Stimulated activated CD8-positive, alpha-beta memory T cell treated with anti-CD3 and anti-CD28 coated beads, Interleukin-12 subunit alpha, Interleukin-12 subunit beta, amount 100 ng/mL, for 24 hours (primary cell): ENCODE measurements around the gene LRPAP1.
A peak's percentile ranks its signal among the peaks of the same experiment; 100 is the strongest.
"Not testable (repeated sequence)": the region's sequence is repeated elsewhere in the genome, so short reads cannot be mapped to it uniquely, and the experiment has no call there.

Source experiments
- DNase-seq: peaks from one replicate; pipeline ENCODE4 v3.0.0-alpha.2; 2020; ENCODE audit errors: extremely low read depth

Gene LRPAP1

GRCh38 chr4:3531879-3532750, at the start of gene LRPAP1:
Gene LRPAP1 (minus strand): TSS chr4:3532422. CDS start chr4:3532412, 10 bp downstream.
- DNase-seq, result peak; percentile 82

DNA sequence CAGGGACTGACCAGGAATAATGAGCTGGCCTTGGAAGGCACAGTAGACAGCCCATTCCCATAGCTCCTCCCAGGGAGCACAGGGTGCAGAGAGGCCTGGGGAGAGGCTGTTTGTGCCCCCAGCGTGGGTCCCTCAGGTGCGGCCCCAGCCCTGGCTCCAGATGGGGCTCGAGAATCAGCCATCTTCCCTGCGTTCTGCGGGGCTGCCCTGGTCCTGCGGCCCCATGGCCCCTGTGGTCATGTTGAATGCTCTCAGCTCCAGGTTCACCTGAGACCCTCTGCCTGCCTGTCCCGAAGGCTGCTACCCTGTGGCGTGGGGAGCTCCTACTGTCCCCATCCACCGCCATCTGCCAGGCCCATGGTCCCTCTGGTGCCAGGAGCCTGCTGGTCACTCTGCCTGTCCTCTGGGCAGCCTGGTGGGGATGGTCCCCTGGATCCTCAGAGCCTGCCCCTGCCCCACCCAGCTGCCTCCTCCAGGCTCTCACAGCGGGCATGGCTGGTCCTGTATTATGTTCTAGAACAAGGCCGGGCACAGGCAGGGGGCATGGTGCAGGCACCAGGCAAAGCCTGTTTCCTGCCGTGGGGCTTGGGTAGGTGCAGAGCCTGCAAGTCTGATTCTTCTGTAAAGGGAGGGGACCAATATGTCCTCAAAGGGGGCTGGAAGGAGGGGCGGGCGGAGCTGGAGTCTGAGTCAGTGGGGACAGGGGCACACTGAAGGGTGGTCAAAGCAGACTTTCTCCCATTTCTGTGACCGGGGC, 49.3 kb upstream of the LRPAP1 start:
- not testable (repeated sequence) for DNase-seq

DNA sequence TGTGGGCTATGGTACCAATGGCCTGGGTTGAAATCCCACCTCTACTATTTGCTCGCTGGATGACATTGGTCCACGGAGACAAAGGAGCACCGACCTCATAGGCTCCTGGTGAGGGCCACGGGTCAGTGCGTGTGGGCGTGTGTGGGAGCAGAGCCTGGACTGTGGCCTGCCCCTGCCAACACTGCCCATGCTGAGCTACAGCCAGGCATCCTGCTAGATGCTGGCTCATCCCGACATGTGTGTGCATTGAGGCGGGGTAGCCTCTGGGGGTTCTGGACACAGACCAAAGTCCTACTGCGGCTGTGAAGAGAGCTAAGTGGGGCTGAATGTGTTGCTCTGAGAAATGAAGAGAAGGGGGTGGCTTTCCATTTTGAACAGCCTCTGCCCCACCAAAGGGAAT, 48.6 kb upstream of the LRPAP1 start:
- not testable (repeated sequence) for DNase-seq

DNA sequence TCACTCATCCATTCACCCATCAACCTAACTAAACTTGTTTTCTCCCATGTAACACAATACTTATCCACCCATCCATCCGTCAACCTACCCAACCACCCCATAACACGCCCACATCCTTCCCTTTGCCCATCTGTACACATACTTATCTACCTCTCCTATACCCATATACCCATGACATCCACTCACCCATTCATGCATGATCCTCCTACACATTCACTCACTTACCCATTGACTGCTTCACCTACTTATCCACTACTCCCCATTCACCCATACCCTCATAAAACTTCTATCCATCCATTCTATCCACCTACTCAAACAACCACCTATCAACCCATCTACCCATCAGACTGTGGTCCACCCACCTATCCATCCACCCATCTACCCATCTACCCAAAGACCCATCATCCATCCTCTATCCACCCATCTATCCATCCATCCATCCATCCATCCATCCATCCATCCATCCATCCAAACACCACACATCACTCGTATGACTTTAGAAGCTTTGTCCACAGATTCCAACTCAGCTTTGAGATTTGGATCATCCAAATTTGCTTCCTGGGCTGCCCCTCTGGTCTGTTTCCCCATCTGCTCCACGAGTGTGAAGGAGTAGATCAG, 46.4 kb upstream of the LRPAP1 start:
- DNase-seq, result not testable (repeated sequence)

GRCh38 chr4:3578052-3578451, 45.8 kb upstream of the LRPAP1 start:
- DNase-seq, result not testable (repeated sequence)

DNA sequence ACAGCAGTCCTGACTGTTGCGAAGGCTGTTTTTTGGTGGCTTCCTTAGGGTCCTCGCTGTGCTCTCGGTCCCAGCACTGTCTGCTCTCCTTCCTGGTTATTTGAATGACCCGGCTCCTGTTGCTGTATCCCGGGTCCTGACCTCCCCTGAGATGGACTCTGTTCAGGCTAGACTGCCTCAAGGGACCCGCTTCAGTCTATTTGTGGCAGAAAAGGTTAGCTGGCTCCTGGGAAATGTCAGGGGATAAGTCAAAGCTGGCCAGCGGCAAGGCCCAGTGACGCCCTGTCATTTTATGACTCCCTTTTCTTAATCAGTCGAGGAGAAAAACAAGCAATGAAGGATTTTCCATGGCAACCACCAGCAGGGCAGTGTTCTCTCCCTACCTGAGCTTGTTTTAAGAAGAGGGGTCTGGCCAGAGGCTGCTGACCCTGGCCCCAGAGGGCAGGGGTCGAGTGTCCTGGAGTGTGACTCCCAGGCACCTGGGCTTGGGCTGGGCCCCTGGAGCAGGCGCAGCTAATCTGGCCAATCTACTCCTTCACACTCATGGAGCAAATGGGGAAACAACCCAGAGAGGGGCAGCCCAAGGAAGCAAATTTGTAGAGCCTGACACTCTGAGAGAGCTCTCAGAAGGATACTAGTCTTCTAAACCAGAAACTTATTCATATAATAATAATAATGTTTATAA, 45.1 kb upstream of the LRPAP1 start:
- DNase-seq, result not testable (repeated sequence)

GRCh38 chr4:3576533-3577207, 44.4 kb upstream of the LRPAP1 start:
- DNase-seq, result not testable (repeated sequence)

- DNase-seq, result not testable (repeated sequence)
Observed at GRCh38 chr4:3575426-3576369, 43.5 kb upstream of the LRPAP1 start.

DNA sequence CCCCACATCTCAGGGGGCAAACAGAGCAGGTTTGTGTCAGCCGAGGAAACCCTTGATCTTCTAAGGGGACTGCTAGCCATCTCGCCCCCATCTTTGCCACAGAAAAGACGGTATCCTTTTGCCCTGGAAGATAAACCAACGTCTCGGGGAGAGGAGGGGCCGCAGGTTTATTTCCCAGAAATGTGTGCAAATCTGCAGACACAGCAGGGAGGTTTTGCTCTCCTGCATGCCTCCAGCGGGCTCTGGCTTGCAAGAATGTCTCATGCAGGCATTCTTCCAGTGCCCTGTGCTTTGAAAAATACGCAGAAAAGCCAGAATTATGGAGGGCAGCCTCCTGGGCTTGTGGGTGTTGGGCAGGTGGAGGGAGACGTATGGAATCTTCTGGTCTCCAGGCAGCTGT, 42.6 kb upstream of the LRPAP1 start:
- DNase-seq, result not testable (repeated sequence)

DNA sequence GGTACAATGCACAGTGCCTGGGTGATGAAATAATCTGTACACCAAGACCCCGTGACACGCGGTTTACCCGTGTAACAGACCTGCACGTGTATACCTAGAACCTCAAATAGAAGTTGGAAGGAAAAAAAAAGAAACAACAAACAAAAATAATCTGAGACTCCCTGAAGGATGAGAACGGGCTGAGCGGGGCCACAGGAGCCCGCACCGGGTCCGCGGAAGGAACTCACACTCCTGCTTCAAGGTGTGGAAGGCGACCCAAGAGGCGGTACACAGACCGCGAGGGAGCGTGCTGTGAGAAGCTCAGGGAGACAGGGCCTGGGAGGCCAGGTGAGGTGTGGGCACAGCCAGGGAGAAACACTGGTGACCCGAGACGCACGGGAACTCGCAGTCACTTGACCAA, 42.1 kb upstream of the LRPAP1 start:
- DNase-seq, result not testable (repeated sequence)

GRCh38 chr4:3573131-3573530, 40.9 kb upstream of the LRPAP1 start:
- DNase-seq, result no peak

DNA sequence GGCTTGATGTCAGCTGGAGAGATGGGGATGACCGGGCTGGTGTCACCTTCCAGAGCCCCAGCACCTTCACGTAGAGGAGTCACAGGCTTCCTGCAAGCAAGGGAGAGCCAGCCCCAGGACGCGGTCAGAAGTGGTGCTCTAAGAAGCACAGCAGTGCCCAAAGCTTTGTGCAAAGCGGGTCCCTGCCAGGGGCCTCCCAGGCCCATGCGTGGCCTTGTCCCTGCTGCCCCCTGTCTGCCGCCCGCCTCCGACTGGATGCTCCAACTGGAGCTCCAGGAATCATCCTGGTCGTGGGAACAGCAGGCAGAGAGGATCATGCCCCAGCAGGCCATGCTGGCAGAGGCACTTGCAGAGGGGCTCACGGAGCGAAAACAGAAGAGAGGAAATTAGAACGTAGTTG, 40.1 kb upstream of the LRPAP1 start:
- no peak for DNase-seq

DNA sequence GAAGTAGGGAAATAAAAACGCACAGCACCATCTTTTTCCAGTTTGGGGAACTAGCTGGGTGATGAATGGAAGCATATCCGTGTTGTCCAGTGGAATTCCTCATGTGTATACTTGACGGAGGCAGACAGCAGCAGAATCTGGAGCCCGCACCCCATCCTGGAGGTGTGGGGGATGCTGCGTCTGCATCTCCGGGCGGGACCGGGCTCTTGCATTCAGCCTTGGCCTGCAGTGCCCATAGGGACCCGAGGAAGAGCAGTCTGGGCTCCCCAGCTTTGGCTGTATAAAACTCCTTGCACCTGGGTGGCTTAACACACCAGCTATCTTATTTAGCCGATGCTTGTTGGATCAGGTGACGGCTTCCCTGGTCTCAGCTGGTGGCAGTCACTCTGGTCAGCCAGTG, 39.7 kb upstream of the LRPAP1 start:
- no peak for DNase-seq

DNA sequence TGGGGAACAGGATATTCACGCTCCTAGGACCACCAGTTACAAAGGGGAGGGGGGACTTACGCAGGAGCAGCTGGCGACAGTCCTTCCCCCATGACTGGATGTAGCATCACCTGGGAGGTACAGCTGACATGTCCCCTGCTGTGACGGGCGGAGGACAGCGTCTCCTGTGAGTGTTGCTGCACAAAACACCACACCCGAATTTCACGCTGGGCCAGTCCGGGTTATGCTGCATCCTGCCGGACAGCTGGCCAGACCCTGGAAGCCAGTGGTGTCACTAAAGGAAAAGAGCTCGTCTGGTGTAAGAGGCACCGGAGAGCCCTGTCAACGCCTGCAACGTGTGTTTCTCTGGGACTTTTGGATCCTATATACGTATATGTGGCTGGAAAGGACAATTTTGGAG, 38.7 kb upstream of the LRPAP1 start:
- DNase-seq, result not testable (repeated sequence)

GRCh38 chr4:3569611-3570010, 37.4 kb upstream of the LRPAP1 start:
- DNase-seq, result not testable (repeated sequence)

GRCh38 chr4:3566701-3567100, 34.5 kb upstream of the LRPAP1 start:
- DNase-seq, result not testable (repeated sequence)

GRCh38 chr4:3566301-3566700, 34.1 kb upstream of the LRPAP1 start:
- DNase-seq, result not testable (repeated sequence)

DNA sequence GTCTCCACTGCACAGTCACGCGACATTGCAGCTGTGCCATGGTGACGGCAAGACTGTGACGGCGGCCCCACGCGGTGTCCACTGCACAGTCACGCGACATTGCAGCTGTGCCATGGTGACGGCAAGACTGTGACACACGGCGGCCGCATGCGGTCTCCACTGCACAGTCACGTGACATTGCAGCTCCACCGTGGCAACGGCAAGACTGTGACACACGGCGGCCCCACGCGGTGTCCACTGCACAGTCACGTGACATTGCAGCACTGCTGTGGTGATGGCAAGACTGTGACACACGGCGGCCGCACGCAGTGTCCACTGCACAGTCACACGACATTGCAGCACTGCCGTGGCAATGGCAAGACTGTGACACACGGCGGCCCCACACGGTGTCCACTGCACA, 32.7 kb upstream of the LRPAP1 start:
- not testable (repeated sequence) for DNase-seq

GRCh38 chr4:3563403-3563802, 31.2 kb upstream of the LRPAP1 start:
- DNase-seq, result no peak

GRCh38 chr4:3562127-3562526, 29.9 kb upstream of the LRPAP1 start:
- DNase-seq, result not testable (repeated sequence)
